Uterus (tissue), 2 donors: ENCODE results near the gene SEPTIN14.

ENCODE experiments used
- CTCF ChIP-seq, 4 experiments: fragments of 200-600 bp in 2 of 4; fragments of 450-650 bp in 2 of 4; sonication (generic) in 2 of 4; IDR thresholded peaks; one replicate each; pipeline ENCODE4 v1.5.1; 2016 to 2019; ENCODE audit warnings: antibody characterized with exemption in 4 of 4, mild to moderate bottlenecking in 2 of 4, moderate library complexity in 1 of 4
- POLR2A ChIP-seq, 2 donors: fragments of 450-650 bp; IDR thresholded peaks; one replicate each; pipeline ENCODE4 v1.6.1; 2016; ENCODE audit warnings: antibody characterized with exemption in 2 of 2, mild to moderate bottlenecking in 1 of 2, moderate library complexity in 1 of 2

DNA sequence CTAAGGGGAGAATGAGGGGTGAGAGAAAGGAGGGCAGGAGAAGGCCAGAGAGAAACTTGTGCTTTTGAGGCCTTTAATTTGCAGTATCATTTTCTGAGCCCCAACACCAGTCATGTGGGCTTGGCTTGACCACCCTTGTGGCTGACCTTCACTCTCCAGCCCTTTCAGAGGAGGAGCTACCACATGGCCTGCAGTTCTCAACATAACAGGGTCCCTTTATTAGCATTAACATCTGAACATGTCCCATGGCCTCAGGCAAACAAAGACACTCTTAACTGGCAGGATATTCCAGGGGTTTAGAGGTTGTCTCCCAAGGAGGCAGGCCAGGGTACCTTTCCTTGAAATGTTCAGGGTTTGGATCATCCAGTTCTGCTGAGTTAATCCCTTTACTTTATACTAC lies 31.4 kb upstream of the SEPTIN14 start:
- TF ChIP-seq CTCF (IDR thresholded peaks at IDR 0.05) (no peak), POLR2A (IDR thresholded peaks at IDR 0.05) (no peak)
